Measurements from ENCODE around the gene ZNF618.
A peak's percentile ranks its signal among the peaks of the same experiment; 100 is the strongest.

The ZNF618 gene

DNA sequence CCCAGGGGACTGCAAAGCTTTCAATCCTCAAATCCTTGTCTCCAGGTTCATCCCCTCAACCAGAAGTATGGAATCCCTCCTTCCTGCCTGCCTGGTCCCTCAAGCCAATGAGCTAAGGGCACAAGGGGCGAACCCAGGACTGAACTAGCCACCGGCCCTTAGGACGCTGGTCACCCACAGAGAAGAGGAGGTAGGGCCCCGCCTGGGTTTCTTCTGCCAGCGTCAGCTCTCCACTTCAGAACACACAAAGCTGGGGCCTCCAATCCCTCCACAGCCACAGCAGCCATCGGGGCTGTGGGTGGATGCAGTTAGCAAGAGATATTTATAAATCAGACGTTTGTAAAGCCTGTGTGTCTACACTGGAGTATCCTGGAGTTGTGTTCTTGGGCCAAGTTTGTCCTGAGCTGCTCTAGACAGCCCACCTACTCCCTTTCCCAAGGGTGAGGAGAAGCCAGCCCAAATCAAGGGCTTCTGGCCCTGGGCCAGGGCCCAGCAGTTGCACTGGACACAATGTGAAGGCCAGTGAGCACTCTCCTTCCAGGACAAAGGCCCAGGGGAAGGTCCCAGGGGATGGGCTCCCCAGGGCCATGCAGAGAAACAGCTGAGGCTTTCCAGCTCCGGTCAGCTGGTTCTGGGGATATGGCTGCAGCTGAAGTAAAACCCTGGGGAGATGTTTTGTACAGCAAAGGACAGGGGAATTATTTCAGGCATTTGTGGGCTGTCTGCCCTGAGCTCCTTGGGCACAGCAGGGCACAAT lies 183.1 kb downstream of the ZNF618 start:
- peak overlapping the region; percentile 76 to 82 for H3K27ac ChIP-seq
- peak; percentile 55 to 88 for DNase-seq

GRCh38 chr9:114060070-114060469 lies 184.0 kb downstream of the ZNF618 start:
- Histone ChIP-seq H3K4me3 (no peak overlapping the region), H3K9me3 (no peaks in the 10 kb centered on the region), H3K36me3 (no peaks in the 10 kb centered on the region), H3K27ac (peak overlapping the region; percentile 76 to 82), H3K4me1 (peaks cover 0 to 26% (median 20%) of the 10 kb centered on the region in 4 donors), H3K27me3 (no peaks in the 10 kb centered on the region)
- DNase-seq: peak in 1 of 2 donors; percentile 40
- intact Hi-C loops (cut with DNase I; ENCODE audit: low total_unique reads): no loop called here
- no peak for TF ChIP-seq CTCF (IDR thresholded peaks at IDR 0.05)

More for the DNA sequence above, 183.1 kb downstream of the ZNF618 start:
- intact Hi-C loops (cut with DNase I; ENCODE audit: low total_unique reads): no loop called here
- no peak for TF ChIP-seq CTCF (IDR thresholded peaks at IDR 0.05)
- H3K4me1 ChIP-seq: peaks cover 0 to 26% (median 20%) of the 10 kb centered on the region in 4 donors
- no peak overlapping the region for H3K4me3 ChIP-seq
- no peaks in the 10 kb centered on the region for H3K36me3 ChIP-seq
- H3K9me3 ChIP-seq: no peaks in the 10 kb centered on the region
- H3K27me3 ChIP-seq: no peaks in the 10 kb centered on the region

- Histone ChIP-seq H3K27me3 (no peaks in the 10 kb centered on the region), H3K36me3 (no peaks in the 10 kb centered on the region), H3K27ac (peak overlapping the region in 1 of 2 donors; percentile 76), H3K4me3 (no peak overlapping the region), H3K4me1 (peaks cover 0 to 26% (median 20%) of the 10 kb centered on the region in 4 donors), H3K9me3 (no peaks in the 10 kb centered on the region)
- TF ChIP-seq CTCF (IDR thresholded peaks at IDR 0.05): no peak
- peak in 1 of 2 donors; percentile 62 for DNase-seq
- intact Hi-C loops (cut with DNase I; ENCODE audit: low total_unique reads): no loop called here
Observed at GRCh38 chr9:114060711-114061110, 184.6 kb downstream of the ZNF618 start.

GRCh38 chr9:114061292-114061691 lies 185.2 kb downstream of the ZNF618 start:
- DNase-seq: peak in 1 of 2 donors; percentile 48
- Histone ChIP-seq H3K9me3 (no peaks in the 10 kb centered on the region), H3K27ac (no peak overlapping the region), H3K36me3 (no peaks in the 10 kb centered on the region), H3K4me1 (peaks cover 0 to 26% (median 20%) of the 10 kb centered on the region in 4 donors), H3K27me3 (no peaks in the 10 kb centered on the region), H3K4me3 (no peak overlapping the region)
- intact Hi-C loops (cut with DNase I; ENCODE audit: low total_unique reads): no loop called here
- no peak for TF ChIP-seq CTCF (IDR thresholded peaks at IDR 0.05)

DNA sequence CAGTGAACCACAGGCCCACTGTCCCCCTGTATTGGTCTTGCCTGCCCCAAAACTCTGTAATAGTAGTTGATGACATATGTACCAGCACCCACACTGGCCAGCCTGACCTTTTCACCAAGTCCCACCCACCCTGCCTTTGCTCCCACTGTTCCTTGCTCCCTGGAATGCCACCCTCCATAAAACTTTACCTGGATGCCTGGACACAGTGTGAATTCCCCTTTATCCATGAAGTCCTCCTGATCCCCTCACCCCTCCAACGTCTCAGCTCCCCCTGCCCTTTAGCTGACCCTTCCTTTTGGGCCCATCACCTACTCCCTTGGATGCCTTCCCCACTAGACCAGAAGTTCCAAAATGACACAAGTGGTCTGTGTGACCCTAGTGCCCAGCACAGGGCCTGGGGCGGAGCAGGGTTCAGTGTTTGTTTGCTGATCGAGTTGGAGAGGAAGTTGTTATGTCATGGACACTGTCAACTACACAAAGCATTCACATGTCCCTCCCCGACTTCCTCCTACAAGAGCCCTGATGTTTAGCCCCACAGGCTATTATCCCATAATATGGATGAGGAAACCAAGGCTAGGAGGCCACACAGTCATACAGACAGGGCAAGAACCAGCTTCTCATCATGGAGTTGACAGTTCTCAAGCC lies 185.8 kb downstream of the ZNF618 start:
- H3K36me3 ChIP-seq: no peaks in the 10 kb centered on the region
- H3K9me3 ChIP-seq: no peaks in the 10 kb centered on the region
- H3K4me3 ChIP-seq: no peak overlapping the region
- H3K27ac ChIP-seq: no peak overlapping the region
- H3K27me3 ChIP-seq: no peaks in the 10 kb centered on the region
- H3K4me1 ChIP-seq: peaks cover 0 to 26% (median 20%) of the 10 kb centered on the region in 4 donors
- intact Hi-C loops (cut with DNase I; ENCODE audit: low total_unique reads): no loop called here
- no peak for TF ChIP-seq CTCF (IDR thresholded peaks at IDR 0.05)
- DNase-seq: peak in 1 of 2 donors; percentile 43

All from tibial artery (tissue), 4 donors.